HEK293 (cell line): ENCODE data around the gene MTMR12.
A peak's percentile ranks its signal among the peaks of the same experiment; 100 is the strongest.

Source experiments
- CTCF ChIA-PET: fragments of 350-600 bp; formaldehyde crosslinking; extraction: SDS; loops from one replicate; lab custom pipeline; 2021; ENCODE audit warnings: antibody characterized with exemption; lab: Yijun Ruan, JAX
- POLR2A ChIA-PET: fragments of 300-600 bp; formaldehyde crosslinking; extraction: SDS; loops from one replicate; lab custom pipeline; 2020; ENCODE audit warnings: antibody characterized with exemption, inconsistent platforms; lab: Yijun Ruan, JAX
- H3K27ac ChIP-seq: fragments of 200-500 bp; sonication (Bioruptor generic); 2 replicates; pipeline ENCODE4 v1.5.1; 2014; ENCODE audit warnings: low read depth, low read length, control low read depth, inconsistent platforms; ENCODE audit errors: extremely low read depth
- H3K36me3 ChIP-seq, 2 experiments: fragments of 200-500 bp in 1 of 2; sonication (Bioruptor generic) in 1 of 2; 1 replicate in 1 of 2; 2 replicates in 1 of 2; pipeline ENCODE4 v1.5.1; 2014 to 2017; ENCODE audit warnings: inconsistent platforms in 2 of 2, low read length in 2 of 2; ENCODE audit not compliant: control insufficient read depth in 2 of 2, insufficient read depth in 1 of 2
- H3K4me1 ChIP-seq: fragments of 200-500 bp; sonication (Bioruptor generic); 2 replicates; pipeline ENCODE4 v1.5.1; 2014; ENCODE audit warnings: mild to moderate bottlenecking, low read length, inconsistent platforms; ENCODE audit not compliant: control insufficient read depth, insufficient read depth
- H3K4me3 ChIP-seq: 2 replicates; pipeline ENCODE4 v1.5.1; 2011; ENCODE audit warnings: low read depth, mild to moderate bottlenecking, control low read depth, low read length, moderate library complexity
- H3K9me3 ChIP-seq: fragments of 200-500 bp; sonication (Bioruptor generic); 2 replicates; pipeline ENCODE4 v1.5.1; 2014; ENCODE audit warnings: low read depth, low read length, inconsistent platforms; ENCODE audit not compliant: control insufficient read depth, insufficient read depth
- AEBP2 ChIP-seq: fragments of 450-650 bp; formaldehyde crosslinking; IDR thresholded peaks from 2 replicates; pipeline ENCODE4 v1.5.1; 2016; ENCODE audit warnings: missing biosample characterization, missing genetic modification characterization, borderline replicate concordance
- BCL11A ChIP-seq: fragments of 450-650 bp; formaldehyde crosslinking; IDR thresholded peaks from 2 replicates; pipeline ENCODE4 v1.5.1; 2016; ENCODE audit warnings: low read depth, missing biosample characterization, missing genetic modification characterization
- OVOL3 ChIP-seq: fragments of 450-650 bp; formaldehyde crosslinking; IDR thresholded peaks from 2 replicates; pipeline ENCODE4 v1.5.1; 2016; ENCODE audit warnings: missing biosample characterization, missing genetic modification characterization
- PRDM1 ChIP-seq: fragments of 450-650 bp; formaldehyde crosslinking; IDR thresholded peaks from 2 replicates; pipeline ENCODE4; 2016; ENCODE audit warnings: missing biosample characterization, missing genetic modification characterization
- TCF7L2 ChIP-seq: IDR thresholded peaks from 2 replicates; pipeline ENCODE4 v1.6.1; 2011; ENCODE audit warnings: low read depth, mild to moderate bottlenecking, inconsistent platforms, low read length, moderate library complexity, borderline replicate concordance
- TRIM28 ChIP-seq: IDR thresholded peaks from 2 replicates; pipeline ENCODE4 v1.6.1; 2011; ENCODE audit warnings: low read length, control low read depth, borderline replicate concordance
- ZBTB6 ChIP-seq: fragments of 450-650 bp; formaldehyde crosslinking; IDR thresholded peaks from 2 replicates; pipeline ENCODE4 v1.5.1; 2017; ENCODE audit warnings: missing biosample characterization, missing genetic modification characterization
- ZNF148 ChIP-seq: fragments of 450-650 bp; formaldehyde crosslinking; IDR thresholded peaks from 2 replicates; pipeline ENCODE4 v1.5.0; 2017; ENCODE audit warnings: missing biosample characterization, missing genetic modification characterization, borderline replicate concordance
- ZNF155 ChIP-seq: fragments of 450-650 bp; formaldehyde crosslinking; IDR thresholded peaks from 2 replicates; pipeline ENCODE4 v1.5.1; 2016; ENCODE audit warnings: missing biosample characterization, missing genetic modification characterization
- ZNF280C ChIP-seq: fragments of 450-650 bp; formaldehyde crosslinking; IDR thresholded peaks from 2 replicates; pipeline ENCODE4 v1.5.1; 2016; ENCODE audit warnings: missing biosample characterization, missing genetic modification characterization
- ZNF280D ChIP-seq: fragments of 450-650 bp; formaldehyde crosslinking; IDR thresholded peaks from 2 replicates; pipeline ENCODE4 v1.5.1; 2016; ENCODE audit warnings: missing biosample characterization, missing genetic modification characterization
- ZNF366 ChIP-seq: fragments of 450-650 bp; formaldehyde crosslinking; conservative IDR thresholded peaks from 2 replicates; pipeline ENCODE4 v1.5.1; 2016; ENCODE audit warnings: missing biosample characterization, missing genetic modification characterization
- ZNF518A ChIP-seq: fragments of 450-650 bp; formaldehyde crosslinking; conservative IDR thresholded peaks from 2 replicates; pipeline ENCODE4 v1.5.1; 2016; ENCODE audit warnings: low read depth, missing biosample characterization, missing genetic modification characterization
- ZNF580 ChIP-seq: fragments of 450-650 bp; formaldehyde crosslinking; IDR thresholded peaks from 2 replicates; pipeline ENCODE4 v1.5.1; 2016; ENCODE audit warnings: missing biosample characterization, missing genetic modification characterization
- ZNF585B ChIP-seq: fragments of 450-650 bp; formaldehyde crosslinking; IDR thresholded peaks from 2 replicates; pipeline ENCODE4 v1.5.1; 2016; ENCODE audit warnings: missing biosample characterization, missing genetic modification characterization
- ZNF596 ChIP-seq: fragments of 450-650 bp; IDR thresholded peaks from 2 replicates; pipeline ENCODE4 v1.5.0; 2018; ENCODE audit warnings: missing biosample characterization, mild to moderate bottlenecking, missing genetic modification characterization, moderate library complexity
- ZNF610 ChIP-seq: fragments of 450-650 bp; formaldehyde crosslinking; IDR thresholded peaks from 2 replicates; pipeline ENCODE4 v1.5.1; 2016; ENCODE audit warnings: missing biosample characterization, missing genetic modification characterization, borderline replicate concordance
- ZNF639 ChIP-seq: fragments of 450-650 bp; formaldehyde crosslinking; IDR thresholded peaks from 2 replicates; pipeline ENCODE4 v1.5.1; 2016; ENCODE audit warnings: missing biosample characterization, missing genetic modification characterization

The MTMR12 gene

GRCh38 chr5:32201122-32201753 lies 111.5 kb downstream of the MTMR12 start:
- H3K36me3 ChIP-seq, result no peaks in the 10 kb centered on the region; a peak in 1 of 3 replicates
- CTCF ChIA-PET, result interaction anchor here (0.5 kb wide), 1 partner anchor 141 kb away, joined by 5 read pairs; no protein-coding TSS in a partner anchor
- peaks cover 4% of the 10 kb centered on the region; the same call in 1 of the 2 replicates for H3K4me1 ChIP-seq
- no peak overlapping the region for H3K4me3 ChIP-seq
- no peaks in the 10 kb centered on the region for H3K9me3 ChIP-seq
- POLR2A ChIA-PET, result interaction anchor here (0.7 kb wide), 1 partner anchor 273 kb away, joined by 4 read pairs; no protein-coding TSS in a partner anchor
- no peak overlapping the region for H3K27ac ChIP-seq
- TF ChIP-seq ZBTB6 (no peak), TRIM28 (no peak), ZNF639 (tag by site-specific recombination) (no peak), PRDM1 (tag by site-specific recombination) (no peak), ZNF610 (tag by site-specific recombination) (0 out of 2 replicates have a peak, but pooled peaks have one; percentile 28), OVOL3 (tag by site-specific recombination) (no peak), ZNF280D (tag by site-specific recombination) (no peak), ZNF596 (tag by site-specific recombination) (no peak), ZNF148 (tag by site-specific recombination) (no peak), ZNF580 (tag by site-specific recombination) (no peak), TCF7L2 (no peak), BCL11A (tag by site-specific recombination) (no peak), ZNF155 (no peak), ZNF280C (tag by site-specific recombination) (no peak), ZNF585B (tag by site-specific recombination) (no peak), ZNF366 (tag by site-specific recombination) (no peak), AEBP2 (tag by site-specific recombination) (no peak), ZNF518A (tag by site-specific recombination) (0 out of 2 replicates have a peak, but pooled peaks have one; percentile 1)
